HG02759 (cell line): ENCODE results near the gene DDX19B.
"Not testable (repeated sequence)": the region's sequence is repeated elsewhere in the genome, so short reads cannot be mapped to it uniquely, and the experiment has no call there.

Source experiments
- ATAC-seq: cut with Tn5 transposase; IDR thresholded peaks from one replicate; pipeline ENCODE4 v1.9.1; 2021; ENCODE audit warnings: mild to moderate bottlenecking, moderate library complexity; ENCODE audit not compliant: unreplicated experiment

DDX19B gene

GRCh38 chr16:70287304-70287971 lies 11.5 kb upstream of the DDX19B start:
- ATAC-seq, result not testable (repeated sequence)

- ATAC-seq, result peak; percentile 97
Measured at GRCh38 chr16:70289229-70290094, 9.5 kb upstream of the DDX19B start, which contains the start of gene AARS1. Gene AARS1 (minus strand): TSS chr16:70289506. CDS start chr16:70282763, 6,743 bp downstream.

DNA sequence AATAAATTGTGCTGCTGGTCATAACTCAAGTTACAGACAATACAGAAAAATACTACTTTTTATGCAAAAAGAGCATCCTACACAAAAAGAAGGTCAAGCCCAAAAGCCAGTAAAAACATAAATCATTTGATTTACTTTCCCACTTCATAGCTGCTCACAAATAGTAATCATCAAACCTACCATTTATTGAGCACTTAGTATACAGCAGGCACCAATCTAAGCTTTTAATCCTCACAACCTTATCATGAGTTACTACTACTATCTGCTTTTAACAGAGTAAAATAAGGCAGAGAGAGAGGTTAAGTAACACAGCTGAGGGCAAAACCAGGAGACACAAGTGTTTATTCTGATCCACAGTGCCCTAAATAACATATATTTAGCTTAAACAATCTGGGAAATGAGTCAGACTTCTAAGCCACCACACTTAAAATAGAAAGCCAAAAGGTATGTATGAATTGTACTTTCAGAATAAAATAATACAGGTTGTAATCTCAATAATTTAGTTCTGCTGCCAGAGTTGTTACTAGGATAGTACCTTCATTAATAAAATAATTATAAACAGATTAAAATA lies 8.0 kb upstream of the DDX19B start:
- ATAC-seq, result no peak

DNA sequence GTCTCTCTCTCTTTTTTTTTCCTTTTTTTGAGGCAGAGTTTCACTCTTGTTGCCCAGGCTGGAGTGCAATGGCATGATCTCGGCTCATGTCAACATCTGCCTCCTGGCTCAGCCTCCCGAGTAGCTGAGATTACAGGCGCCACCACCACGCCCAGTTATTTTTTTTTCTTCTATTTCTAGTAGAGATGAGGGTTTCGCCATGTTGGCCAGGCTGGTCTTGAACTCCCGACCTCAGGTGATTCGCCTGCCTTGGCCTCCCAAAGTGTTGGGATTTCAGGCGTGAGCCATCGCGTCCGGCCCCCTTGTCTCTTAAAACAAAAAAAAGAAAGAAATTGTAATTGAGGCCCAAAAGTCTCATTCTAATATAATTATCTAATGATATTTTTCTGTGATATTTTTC lies 6.8 kb upstream of the DDX19B start:
- ATAC-seq, result not testable (repeated sequence)

DNA sequence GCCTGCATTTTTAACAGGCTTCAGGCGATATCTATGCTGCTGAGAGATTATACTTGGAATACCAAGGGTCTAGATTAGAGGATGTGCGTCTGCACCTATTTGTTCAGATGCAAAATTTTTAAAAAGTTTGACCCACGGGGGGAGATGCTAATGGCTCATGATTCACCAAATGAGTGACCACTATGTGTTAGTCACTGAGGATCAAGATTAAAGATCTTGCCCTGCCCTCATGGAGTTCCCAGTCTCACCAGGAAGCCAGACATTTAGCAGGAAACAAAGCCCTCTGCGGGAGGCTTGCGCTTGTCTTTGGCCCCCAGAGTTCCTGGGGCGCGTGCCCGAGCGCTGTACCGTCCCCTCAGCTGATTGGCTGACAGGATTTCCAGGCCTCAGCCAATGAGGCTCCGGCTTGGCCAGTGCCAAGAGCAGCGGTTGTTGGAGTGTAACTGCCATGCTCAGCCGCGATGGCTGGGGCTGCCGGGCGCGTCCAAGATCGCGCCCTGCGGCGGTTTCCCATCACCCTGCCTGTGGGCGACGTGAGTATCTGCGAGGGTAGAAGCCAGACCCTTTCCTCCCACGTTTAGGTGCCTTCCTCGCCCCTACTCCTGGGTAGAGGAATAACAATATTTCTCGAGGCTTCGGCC lies 4.5 kb upstream of the DDX19B start:
- no peak for ATAC-seq

GRCh38 chr16:70295634-70296033 lies 3.4 kb upstream of the DDX19B start:
- ATAC-seq, result no peak

DNA sequence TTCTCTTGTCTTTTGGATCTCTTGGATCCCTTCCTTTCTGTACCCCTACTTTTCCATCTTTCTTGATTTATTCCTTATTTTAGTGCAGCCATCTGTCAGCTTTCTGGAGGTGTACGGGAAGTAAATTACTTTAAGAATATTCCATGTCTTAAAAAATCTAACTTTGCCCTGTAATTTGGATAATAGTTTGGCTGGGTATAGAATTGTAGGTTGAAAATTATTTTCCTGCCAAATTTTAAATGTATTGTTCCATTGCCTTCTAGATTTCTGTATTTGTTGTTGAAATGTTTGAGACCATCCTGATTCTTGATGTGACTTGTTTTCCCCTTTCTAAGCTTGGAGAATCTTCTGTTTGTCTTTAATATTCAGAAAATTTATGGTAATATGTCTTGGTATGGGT lies 2.1 kb downstream of the DDX19B start:
- no peak for ATAC-seq

- no peak for ATAC-seq
Measured at GRCh38 chr16:70302745-70303144, 3.8 kb downstream of the DDX19B start.

DNA sequence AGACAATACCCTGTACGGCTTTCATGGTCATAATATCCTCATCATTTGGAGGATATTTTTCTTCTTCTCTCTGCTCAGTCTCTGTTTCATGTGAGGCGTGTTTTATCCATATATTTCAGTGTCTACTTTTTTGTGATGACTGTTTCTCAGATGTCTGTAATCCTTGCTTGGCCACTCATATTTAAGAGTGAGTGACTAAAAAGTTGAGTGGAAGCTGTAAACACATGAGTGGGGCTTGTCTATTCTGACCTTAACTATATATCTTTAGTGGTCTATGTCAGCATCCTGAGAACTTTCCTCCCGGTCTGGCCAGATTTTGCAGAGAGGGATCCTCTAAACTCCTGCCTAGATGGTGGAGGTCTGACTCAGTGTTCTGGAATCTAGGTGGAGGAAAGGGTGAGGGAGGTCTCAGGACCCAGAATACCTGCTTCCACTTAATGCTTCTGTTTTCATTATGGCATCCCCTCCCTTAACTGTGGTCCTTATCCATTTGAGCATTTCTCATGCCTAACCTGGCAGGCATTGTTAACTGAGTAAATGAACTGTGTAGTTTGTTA lies 6.0 kb downstream of the DDX19B start:
- ATAC-seq, result no peak

DNA sequence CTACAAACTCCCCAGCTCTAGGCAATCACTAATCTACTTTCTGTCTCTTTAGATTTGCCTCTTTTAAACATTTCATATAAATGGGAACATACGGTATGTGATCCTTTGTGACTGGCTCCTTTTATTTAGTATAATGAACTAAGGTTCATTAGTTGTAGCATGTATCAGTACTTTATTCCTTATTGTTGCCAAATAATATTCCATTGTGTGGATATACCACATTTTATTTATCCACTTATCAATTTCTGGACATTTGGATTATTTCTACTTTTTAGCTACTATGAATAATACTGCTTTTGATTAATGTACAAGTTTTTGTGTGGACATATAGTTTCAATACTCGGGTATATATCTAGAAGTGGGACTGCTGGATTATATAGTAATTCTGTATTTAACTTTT lies 7.9 kb downstream of the DDX19B start:
- ATAC-seq, result no peak

GRCh38 chr16:70307726-70308125 lies 8.7 kb downstream of the DDX19B start:
- ATAC-seq, result not testable (repeated sequence)

DNA sequence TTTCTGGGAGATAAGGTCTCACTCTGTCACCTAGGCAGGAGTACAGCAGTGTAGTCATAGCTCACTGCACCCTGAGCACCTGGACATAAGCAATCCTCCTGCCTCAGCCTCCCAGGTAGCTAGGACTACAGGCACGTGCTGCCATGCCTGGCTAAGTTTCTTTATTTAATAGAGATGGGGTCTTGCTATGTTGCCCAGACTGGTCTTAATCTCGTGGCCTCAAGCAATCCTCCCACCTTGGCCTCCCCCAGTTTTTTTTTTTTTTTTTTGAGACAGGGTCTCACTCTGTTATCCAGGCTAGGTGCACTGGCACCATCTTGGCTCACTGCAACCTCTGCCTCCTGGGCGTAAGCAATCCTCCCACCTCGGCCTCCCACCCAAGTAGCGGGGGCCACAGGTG lies 21.1 kb downstream of the DDX19B start:
- no peak for ATAC-seq

DNA sequence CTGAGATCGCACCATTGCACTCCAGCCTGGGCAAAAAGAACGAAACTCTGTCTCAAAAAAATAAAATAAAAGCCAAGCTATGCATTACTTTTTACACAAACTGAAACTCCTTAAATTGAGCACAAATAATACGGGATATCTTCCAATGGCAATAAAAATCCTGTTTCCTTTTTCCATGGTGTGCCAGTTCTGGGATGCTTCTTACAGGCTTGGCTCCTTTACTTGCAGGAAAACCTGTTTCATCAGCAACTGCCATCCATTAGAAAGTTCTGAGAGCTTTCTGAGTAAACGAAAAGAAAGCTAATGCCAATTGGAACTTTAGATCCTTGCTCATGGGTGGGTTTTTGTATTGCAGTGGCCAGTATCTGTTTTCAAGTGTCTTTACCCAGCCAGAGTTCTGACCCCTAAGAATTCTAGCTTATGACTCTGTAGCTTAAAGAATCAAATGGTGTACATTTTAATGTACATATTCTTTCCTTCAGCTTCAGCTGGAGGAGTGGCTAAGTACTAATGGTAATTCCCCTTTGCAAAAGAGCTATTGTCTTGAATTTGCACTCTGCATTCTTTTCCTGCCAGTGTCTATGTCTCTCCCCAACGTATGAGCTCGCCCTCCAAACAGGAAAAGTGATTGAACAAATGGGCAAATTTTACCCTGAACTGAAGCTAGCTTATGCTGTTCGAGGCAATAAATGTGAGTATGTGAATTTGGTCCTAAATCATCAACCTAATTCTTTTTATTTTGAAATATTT lies 26.2 kb downstream of the DDX19B start:
- ATAC-seq, result no peak

DNA sequence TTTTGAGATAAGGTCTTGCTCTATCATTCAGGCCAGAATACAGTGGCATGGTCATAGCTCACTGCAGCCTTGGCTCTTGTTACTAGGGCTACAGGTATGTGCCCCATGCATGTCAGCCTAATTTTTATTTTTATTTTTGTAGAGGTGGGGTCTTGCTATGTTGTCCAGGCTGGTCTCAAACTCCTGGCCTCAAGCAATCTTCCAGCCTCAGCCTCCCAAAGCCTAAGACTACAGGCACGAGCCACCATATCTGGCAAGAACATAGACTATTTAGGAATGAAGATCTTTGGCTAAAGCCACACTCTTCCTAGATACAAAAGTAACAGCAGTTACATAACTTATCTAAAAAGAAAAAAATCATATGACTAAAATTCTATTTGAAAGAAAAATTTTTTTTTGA lies 32.1 kb downstream of the DDX19B start:
- ATAC-seq, result no peak

DNA sequence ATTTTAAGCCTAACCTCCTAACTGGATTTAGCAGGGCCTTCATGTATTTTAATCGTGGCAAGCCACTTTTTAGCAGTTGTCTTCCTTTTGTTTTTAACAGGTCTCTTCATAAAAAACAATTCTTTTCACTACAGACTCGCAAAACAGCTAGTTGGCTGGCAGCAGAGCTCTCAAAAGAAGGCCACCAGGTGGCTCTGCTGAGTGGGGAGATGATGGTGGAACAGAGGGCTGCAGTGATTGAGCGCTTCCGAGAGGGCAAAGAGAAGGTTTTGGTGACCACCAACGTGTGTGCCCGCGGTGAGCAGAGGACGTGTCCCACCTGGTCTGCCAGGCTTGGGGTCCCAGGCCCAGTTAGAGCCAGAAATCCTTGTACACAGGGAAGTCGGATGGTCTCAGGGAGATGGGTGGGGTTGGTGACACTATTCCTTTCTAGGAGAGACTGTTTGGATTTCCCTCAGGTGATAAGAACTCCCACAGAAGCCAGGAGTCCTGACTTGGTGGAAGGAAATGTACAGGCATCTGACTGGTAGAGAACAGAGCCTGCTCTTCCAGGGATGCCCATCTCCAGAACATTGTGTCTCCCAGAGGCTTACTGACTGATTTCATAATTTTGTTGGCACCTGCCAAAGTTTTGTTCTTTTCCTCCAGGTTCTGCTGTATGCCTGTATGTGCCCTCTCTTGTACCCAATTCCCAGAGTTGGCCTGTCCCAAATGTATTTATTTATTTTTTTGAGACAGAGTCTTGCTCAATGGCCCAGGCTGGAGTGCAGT lies 32.8 kb downstream of the DDX19B start:
- ATAC-seq, result no peak

- not testable (repeated sequence) for ATAC-seq
Measured at GRCh38 chr16:70332728-70333127, 33.7 kb downstream of the DDX19B start.

DNA sequence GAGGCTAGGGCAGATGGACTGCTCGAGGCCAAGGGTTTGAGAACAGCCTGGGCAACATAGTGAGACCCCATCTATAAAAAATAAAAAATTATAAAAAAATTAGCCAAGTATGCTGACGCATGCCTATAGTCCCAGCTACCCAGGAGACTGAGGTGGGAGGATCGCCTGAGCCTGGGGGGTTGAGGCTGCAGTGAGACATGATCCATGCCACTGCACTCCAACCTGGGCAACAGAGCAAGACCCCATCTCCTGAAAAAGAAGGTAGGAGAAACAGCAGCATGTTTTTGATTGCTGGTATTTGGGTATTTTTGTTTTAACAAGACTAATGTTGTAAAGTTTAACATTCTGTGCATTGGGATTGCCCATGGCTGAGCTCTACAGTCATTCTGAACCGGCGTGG lies 38.8 kb downstream of the DDX19B start:
- ATAC-seq, result no peak

DNA sequence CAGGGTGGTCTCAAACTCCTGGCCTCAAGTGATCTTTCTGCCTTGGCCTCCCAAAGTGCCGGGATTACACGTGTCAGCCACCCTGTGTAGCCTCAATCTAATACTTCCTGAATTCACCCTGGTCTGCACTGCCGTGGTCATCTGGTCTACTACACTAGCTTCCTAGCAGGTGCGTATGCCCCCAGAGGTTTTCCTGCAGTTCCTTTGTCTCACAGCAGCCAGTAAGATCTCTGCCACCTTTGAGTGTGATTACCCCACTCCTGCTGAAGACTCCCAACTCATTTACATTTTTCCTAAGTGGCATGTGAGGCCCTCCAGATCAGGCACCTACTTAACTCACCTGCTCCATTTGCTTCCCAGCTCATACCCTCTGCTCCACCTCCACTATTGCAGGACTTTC lies 42.6 kb downstream of the DDX19B start:
- no peak for ATAC-seq

GRCh38 chr16:70342016-70342415 lies 43.0 kb downstream of the DDX19B start:
- ATAC-seq, result no peak

DNA sequence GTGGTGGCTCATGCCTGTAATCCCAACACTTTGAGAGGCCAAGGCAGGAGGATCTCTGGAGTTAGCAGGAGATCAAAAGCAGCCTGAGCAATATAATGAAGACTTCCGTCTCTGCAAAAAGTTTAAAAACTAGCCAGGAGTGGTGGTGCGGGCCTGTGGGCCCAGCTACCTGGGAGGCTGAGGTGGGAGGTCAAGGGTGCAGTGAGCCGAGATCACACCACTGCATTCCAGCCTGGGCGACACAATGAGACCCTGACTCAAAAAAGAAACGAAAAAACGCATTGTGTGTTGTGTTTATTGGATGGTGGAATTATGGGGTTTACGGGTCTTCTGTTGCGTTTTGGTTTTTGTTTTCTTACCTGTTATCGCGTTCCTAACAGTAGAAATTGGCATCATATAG lies 46.9 kb downstream of the DDX19B start:
- no peak for ATAC-seq
